AG09309 (cell line): ENCODE measurements around the gene TBL1XR1.

Source experiments
- DNase-seq: peaks from one replicate; pipeline ENCODE4 v3.0.0-alpha.2; 2010; ENCODE audit warnings: low read depth
- H3K4me3 ChIP-seq: 2 replicates; pipeline ENCODE4 v1.5.1; 2011; ENCODE audit warnings: mild to moderate bottlenecking, low read depth, low read length, moderate library complexity; ENCODE audit not compliant: control insufficient read depth
- TF ChIP-seq, protein P1 (sequence below): IDR thresholded peaks from 2 replicates; pipeline ENCODE4 v1.5.1; 2011; ENCODE audit warnings: mild to moderate bottlenecking, low read depth, low read length, inconsistent platforms; ENCODE audit not compliant: insufficient read depth, control insufficient read depth; ENCODE audit errors: missing control alignments

TBL1XR1 gene

DNA sequence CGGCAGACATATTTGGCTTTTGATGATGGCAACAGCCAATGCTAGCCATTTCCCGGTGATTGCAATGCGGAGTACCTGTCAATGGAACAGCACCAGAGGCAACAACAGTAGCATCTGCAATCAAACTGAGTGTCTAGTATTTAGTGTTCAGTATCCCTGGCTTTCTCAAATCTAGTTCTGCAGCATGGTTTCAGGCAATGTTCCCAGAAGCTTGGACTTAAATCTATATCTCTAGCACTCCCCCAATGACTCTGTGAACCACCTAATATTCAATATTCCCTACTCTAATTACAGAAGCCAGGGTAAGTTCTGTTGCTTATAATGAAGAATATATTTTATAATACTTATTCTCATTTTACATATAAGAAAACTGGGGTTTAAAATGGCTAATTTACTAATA, 48.2 kb downstream of the TBL1XR1 start:
- TF ChIP-seq, protein P1, sequence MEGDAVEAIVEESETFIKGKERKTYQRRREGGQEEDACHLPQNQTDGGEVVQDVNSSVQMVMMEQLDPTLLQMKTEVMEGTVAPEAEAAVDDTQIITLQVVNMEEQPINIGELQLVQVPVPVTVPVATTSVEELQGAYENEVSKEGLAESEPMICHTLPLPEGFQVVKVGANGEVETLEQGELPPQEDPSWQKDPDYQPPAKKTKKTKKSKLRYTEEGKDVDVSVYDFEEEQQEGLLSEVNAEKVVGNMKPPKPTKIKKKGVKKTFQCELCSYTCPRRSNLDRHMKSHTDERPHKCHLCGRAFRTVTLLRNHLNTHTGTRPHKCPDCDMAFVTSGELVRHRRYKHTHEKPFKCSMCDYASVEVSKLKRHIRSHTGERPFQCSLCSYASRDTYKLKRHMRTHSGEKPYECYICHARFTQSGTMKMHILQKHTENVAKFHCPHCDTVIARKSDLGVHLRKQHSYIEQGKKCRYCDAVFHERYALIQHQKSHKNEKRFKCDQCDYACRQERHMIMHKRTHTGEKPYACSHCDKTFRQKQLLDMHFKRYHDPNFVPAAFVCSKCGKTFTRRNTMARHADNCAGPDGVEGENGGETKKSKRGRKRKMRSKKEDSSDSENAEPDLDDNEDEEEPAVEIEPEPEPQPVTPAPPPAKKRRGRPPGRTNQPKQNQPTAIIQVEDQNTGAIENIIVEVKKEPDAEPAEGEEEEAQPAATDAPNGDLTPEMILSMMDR: no peak
- DNase-seq: no peak
- H3K4me3 ChIP-seq: no peak overlapping the region

- TF ChIP-seq, protein P1: no peak
- no peak overlapping the region for H3K4me3 ChIP-seq
- DNase-seq: no peak
Observed at GRCh38 chr3:177147790-177148189, 49.5 kb downstream of the TBL1XR1 start.

DNA sequence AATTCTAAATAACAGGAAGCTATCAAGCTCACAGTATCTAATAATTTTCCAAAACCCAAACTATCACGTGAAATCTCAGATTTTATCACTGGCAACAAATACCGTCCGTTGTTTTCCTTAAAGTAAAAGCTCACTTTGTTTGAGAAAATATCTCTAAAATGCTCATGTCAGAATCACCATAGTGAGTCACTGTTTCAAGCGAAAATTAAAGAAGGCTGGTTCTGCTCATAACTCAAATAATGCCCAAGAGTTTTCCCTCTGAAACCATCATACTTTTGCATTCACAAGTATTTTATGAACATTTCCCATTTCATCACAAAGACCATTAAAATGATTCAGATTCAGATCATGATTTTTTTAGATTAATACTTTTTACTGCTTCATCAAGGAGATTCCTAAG, 50.6 kb downstream of the TBL1XR1 start:
- no peak overlapping the region for H3K4me3 ChIP-seq
- peak; percentile 78 for DNase-seq
- TF ChIP-seq, protein P1: no peak

DNA sequence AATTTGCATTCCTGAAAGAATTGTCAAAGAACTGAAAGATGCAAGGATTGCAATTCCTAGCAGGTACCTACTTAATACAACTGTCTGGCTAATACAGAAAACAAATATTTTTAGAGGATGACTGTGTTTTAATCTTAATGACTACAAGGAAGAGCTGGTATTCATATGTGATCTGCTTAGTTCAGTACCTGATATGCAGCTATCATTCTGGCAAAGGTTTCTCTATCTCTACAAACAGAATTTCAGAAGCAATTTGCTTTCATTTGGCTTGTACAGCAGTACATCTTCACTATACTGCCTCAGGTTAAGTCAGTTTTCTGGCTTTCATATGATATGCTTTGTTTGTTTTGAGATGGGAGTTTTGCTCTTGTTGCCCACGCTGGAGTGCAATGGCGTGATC, 51.3 kb downstream of the TBL1XR1 start:
- DNase-seq: no peak
- TF ChIP-seq, protein P1: no peak
- no peak overlapping the region for H3K4me3 ChIP-seq

GRCh38 chr3:177145381-177145780, 51.9 kb downstream of the TBL1XR1 start:
- TF ChIP-seq, protein P1: no peak
- DNase-seq: no peak
- no peak overlapping the region for H3K4me3 ChIP-seq

DNA sequence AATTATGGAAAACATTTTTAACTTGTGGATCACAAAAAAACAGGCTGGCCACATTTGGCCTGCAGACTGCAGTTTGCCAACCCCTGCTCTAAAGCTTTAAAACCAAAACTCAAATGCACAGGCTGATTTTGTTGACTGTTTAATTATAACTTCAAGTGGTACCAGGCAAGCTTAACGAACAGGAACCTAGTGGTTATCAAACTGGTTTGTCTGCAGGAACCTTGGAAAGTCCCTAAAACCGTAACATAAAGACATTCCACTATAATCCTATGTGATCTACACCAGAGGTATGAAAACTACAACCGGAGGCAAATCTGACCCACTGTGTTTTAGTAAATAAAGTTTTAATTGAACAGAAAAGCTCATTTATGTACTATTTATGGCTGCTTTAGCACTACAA, 52.4 kb downstream of the TBL1XR1 start:
- DNase-seq: no peak
- H3K4me3 ChIP-seq: no peak overlapping the region
- TF ChIP-seq, protein P1: no peak

GRCh38 chr3:177141899-177142646, 55.2 kb downstream of the TBL1XR1 start:
- DNase-seq: no peak
- TF ChIP-seq, protein P1: no peak
- no peak overlapping the region for H3K4me3 ChIP-seq
